ENCODE measurements around the gene IYD. TPM values are rescaled to one million over a fixed set of nuclear protein-coding genes. Genes with fewer than 3 reads are reported as not detected.
"Not testable (repeated sequence)": the region's sequence is repeated elsewhere in the genome, so short reads cannot be mapped to it uniquely, and the experiment has no call there.

Gene IYD
- total and polyA plus RNA-seq, 11 donors, result 0.12 TPM; not detected in 10

- 88 to 100% (median 95%) methylated on average over 1 of the region's 1 CpG for WGBS, 4 donors
- Histone ChIP-seq H3K9me3 (no peaks in the 10 kb centered on the region), H3K4me1 (peaks cover 0 to 14% (median 6%) of the 10 kb centered on the region in 12 donors), H3K36me3 (no peaks in the 10 kb centered on the region), H3K4me3 (no peak overlapping the region), H3K27ac (no peak overlapping the region), H3K27me3 (no peaks in the 10 kb centered on the region)
- ATAC-seq (no peak), DNase-seq (no peak)
- TF ChIP-seq CTCF (IDR thresholded peaks at IDR 0.05) (no peak), POLR2A (IDR thresholded peaks at IDR 0.05) (no peak)
- intact Hi-C loops (cut with DNase I), result no loop called here
Observed at GRCh38 chr6:150448221-150448620, 79.4 kb downstream of the IYD start.

GRCh38 chr6:150449055-150449454 lies 80.2 kb downstream of the IYD start:
- WGBS, 4 donors, result 88 to 99% (median 97%) methylated on average over 5 of the region's 5 CpGs
- DNase-seq; H3K4me3 ChIP-seq; H3K27me3 ChIP-seq; H3K27ac ChIP-seq; intact Hi-C loops (cut with DNase I); H3K9me3 ChIP-seq; ATAC-seq; H3K36me3 ChIP-seq: not testable (repeated sequence)
- peaks cover 0 to 17% (median 8%) of the 10 kb centered on the region in 12 donors for H3K4me1 ChIP-seq

GRCh38 chr6:150450918-150451317 lies 82.1 kb downstream of the IYD start:
- no peak for ATAC-seq
- no peak for TF ChIP-seq CTCF (IDR thresholded peaks at IDR 0.05)
- no peak for TF ChIP-seq POLR2A (IDR thresholded peaks at IDR 0.05)

GRCh38 chr6:150451807-150452427 lies 83.1 kb downstream of the IYD start:
- 61 to 72% (median 69%) methylated on average over 13 of the region's 13 CpGs for WGBS, 4 donors
- H3K9me3 ChIP-seq, result no peaks in the 10 kb centered on the region
- peaks cover 0 to 17% (median 8%) of the 10 kb centered on the region in 12 donors for H3K4me1 ChIP-seq
- ATAC-seq (no peak), DNase-seq (no peak)
- H3K27me3 ChIP-seq, result no peaks in the 10 kb centered on the region
- no peaks in the 10 kb centered on the region for H3K36me3 ChIP-seq
- intact Hi-C loops (cut with DNase I), result loop anchor here in 1 of 10 donors (10.0 kb wide), 1 partner anchor 233 kb away; no protein-coding TSS in a partner anchor
- peak overlapping the region; percentile 5 to 91 (median 76) for H3K27ac ChIP-seq
- H3K4me3 ChIP-seq, result no peak overlapping the region
- TF ChIP-seq POLR2A (IDR thresholded peaks at IDR 0.05) (no peak), CTCF (IDR thresholded peaks at IDR 0.05) (no peak)

More at GRCh38 chr6:150450918-150451317, 82.1 kb downstream of the IYD start:
- Histone ChIP-seq H3K9me3 (no peaks in the 10 kb centered on the region), H3K4me1 (peaks cover 0 to 17% (median 8%) of the 10 kb centered on the region in 12 donors), H3K27ac (peak overlapping the region in 1 of 12 donors; percentile 10), H3K4me3 (no peak overlapping the region), H3K27me3 (no peaks in the 10 kb centered on the region), H3K36me3 (no peaks in the 10 kb centered on the region)
- 93 to 99% (median 96%) methylated on average over 3 of the region's 3 CpGs for WGBS, 4 donors
- intact Hi-C loops (cut with DNase I), result loop anchor here in 1 of 10 donors (10.0 kb wide), 1 partner anchor 234 kb away; no protein-coding TSS in a partner anchor
- no peak for DNase-seq
